HG02943 (cell line): ENCODE data around the gene WDR1.

Experiments
- ATAC-seq: cut with Tn5 transposase; IDR thresholded peaks from one replicate; pipeline ENCODE4 v1.9.1; 2021; ENCODE audit warnings: mild to moderate bottlenecking, low read depth, moderate library complexity; ENCODE audit not compliant: unreplicated experiment

WDR1 gene

DNA sequence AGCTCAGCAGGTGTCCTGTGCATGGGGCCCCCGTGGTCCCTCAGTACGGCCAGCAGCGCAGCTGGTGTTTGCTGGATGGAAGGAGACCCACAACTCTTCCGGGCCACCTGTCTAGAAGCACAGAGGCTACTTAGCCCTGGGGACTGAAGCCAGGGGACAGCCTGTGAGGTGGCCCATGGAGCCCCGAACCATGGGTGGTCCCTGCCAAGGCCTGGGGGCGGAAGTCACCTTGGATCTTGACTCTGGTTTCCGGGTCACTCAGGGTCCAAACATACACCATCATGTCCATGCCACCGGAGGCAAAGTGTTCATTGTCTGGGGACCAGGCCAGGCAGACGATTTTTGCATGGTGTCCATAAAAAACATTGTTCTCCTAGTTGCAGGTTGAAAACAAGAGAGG is 39.5 kb downstream of the WDR1 start:
- ATAC-seq = no peak

DNA sequence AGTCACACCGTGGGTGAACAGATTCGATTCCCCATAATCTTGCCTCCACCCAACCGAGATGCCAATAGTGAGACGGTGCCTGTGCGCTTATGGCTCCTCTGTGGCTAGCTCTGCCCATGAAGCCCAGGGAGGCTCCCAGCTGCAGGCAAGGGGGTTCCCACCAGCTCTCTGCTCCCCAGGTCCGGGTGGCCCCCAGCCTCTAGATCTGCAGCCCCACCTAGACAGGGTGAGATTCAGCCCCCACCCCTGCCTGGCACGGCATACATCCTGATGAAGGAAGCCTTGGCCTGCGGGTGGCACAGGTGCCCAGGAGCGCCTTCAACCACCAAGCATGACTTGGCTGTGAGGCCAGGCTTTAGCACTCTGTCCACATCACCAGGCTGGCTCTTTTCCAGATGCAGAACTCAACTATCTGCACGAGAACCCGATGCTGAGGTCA is 40.6 kb downstream of the WDR1 start:
- ATAC-seq = no peak

DNA sequence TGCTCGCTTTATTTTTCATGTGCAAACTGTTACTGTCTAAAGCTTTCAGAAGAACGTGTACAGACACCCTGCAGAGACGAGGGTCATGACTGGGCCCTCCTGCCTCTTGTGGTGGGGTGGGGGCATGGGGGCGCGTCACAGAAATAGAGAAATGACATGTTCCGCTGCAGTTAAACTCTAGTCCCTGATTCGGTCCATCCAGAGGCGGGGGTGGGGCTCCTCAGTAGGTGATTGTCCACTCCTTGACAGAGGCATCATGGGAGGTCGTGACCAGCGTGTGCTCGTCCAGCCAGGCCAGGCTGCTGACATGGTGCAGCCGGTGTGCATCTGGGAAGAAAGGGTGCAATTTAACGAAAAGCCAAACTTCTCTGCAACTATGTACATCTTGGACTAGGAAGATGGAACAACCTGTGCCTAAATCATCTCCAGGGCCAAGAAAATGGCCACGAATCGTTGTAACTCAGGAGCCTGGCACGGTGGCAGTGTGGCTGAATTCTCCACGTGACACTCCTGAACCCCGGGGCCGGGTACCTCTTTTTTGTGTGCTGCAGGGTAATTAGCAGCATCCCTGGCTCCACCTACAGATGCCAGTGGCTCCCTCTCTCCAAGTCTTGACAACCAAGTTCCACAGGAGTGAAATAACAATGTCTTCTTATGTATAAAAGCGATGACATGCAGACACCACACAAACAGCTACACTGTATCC is 41.3 kb downstream of the WDR1 start:
- no peak for ATAC-seq

DNA sequence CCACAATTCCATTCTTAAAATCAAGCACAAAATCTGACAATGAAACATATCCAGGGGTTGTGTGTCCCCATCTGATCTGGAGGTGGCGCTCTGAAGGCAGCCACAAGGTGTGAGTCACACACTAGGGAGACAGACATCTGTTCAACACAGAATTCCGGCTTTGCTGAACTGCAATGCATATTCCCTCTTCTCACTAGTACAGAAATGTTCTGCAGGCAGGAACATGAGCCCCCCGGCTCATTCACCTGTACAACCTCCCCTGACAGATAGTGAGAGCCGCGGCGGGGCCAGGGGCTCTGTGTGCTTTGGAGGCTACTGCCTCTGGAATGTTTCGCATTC is 41.9 kb downstream of the WDR1 start:
- ATAC-seq = no peak

DNA sequence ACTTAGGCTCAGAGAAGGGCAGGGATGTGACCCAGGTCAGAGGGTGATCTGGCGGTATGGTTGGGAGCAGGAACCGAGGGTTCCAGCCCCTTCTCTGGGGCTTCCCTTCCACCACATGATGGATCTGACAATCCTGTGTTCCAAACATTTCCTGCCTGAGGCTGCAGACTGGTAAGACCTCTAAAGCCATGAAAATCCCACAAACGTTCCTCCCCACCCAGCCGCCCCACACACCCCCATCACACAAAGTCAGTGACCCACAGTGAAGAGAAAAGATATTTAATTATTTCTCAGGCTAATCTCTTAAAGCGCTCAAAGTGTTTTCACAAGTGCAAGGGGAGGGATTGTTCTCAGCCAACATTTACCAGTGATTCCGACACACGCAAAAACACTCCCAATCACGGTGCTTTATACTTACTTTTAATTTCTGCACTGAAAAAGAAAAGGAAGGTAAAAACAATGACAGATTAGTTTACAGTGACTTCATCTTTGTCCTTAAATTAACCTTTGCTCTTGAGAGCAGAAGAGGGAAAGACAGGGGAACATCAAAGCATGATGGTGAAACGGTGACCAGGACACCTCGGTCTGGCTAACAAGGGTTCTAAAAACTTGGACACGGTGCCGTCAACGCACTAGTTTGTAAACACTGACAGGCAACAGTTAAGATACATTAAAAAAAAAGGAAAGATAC is 42.4 kb downstream of the WDR1 start:
- ATAC-seq = no peak

DNA sequence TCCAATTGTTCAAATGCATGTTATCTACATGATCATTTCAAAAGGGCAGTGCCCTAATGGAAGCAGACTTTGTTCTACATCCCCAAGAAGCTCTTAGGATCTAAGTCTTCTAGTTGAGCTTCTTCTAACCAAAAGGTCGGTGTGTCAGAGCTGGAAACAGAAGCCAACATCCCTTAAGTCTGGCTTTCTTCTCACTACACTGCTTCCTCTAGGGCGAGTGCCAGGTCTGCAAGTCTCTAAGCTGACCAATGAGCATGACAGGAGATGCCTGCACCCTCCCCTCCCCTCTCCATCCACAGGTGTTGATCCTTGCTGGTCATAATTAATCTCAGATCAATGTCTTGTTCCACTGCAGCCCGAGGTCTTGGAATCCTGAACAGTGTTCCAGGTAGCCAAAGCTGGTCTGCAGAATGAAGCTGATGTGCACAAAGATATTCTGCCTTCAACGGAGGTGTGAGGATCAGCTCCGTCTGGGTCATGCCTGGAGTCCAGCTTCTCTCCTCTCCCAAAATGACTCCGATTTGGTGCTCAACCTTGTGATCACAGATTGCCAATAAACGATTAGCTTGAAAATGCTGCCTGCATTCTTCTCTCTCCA is 44.1 kb downstream of the WDR1 start:
- ATAC-seq = no peak

DNA sequence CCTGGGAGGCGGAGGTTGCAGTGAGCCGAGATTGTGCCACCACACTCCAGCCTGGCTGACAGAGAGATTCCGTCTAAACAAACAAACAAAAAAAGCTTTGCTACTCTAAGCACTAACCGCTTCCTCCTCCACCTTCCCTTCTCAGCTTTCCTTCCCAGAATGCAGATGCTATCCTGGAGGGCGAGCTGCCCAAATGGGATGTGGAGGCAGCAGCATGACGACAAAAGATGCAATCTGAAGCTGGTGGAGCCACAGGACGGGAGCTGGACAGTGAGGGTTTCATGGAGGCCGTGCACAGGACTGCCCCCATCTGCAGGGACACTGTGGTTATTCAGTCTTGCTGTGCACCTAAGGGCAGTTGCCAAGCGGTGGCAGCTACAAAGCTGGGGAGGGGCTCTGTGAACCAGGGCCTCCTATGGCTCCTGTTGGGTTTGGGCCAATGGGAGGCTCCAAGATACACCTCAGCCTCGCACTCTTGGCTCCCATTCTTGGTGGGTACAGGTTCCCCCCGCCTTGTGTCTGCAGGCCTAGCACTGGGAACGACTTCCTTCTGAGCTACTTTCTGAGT is 47.4 kb downstream of the WDR1 start:
- ATAC-seq = no peak

DNA sequence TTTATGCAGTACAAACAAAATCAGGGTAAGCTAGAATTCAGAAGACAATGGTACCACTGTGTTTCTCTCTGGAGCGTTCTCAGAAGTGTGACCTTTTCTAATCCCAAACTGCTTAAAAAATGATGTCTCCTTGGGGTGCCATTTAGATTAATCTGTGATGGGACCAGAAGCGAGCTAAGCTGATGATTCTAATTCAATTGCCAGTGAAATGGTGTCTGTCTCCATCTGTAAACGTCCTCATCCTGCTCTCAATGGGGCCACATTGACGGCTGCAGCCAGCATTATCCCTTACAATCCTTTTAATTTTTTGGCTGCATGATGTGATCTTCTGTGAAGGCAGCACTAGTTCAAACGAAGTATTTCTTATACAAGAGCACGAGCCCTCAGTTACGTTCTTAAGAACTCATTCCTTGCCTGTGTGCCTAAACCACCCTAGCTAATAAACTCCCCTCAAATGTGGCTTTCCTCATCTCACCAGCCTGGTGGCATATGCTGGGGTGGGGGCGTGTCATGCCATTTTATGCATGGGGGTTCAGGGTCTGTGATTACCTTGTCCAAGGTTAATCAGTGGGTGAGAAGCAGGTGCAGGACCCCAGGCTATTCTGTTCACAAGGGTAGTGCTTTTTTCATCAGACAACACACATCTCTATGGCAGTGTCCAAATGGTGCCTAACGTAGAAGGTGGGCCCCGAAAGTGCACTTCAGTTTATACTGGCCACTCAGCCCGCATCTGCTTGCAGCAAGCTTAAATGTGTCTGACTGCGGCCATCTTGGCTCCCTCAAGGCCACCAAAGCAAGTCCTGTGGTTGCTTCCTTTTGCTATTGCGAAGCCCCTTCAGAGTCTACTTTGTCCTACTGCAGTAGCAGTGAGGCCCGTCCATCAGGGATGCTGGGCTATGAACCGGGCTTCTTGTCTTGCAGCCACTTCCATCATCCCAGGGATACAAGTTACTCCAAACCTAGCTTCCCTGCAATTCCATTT is 49.6 kb downstream of the WDR1 start:
- no peak for ATAC-seq

DNA sequence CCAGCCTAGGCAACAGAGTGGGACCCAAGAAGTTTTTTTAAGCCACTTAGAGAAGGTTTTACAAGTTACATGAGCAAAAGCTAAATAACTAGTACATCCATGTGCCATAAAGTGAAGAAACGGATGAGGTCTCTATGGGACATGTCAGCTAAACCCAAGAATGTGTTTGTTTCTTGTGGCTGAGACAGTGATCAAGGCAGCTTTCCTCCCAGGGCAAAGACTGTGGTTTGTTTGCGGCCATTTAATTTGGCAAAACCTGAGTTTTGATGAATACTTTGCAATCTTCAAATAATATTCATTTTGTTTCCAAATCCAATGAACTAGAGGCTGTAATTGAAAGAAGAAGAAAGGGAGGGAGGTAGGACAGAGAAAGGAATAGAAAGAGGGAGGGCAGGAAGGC is 50.4 kb downstream of the WDR1 start:
- ATAC-seq = no peak

DNA sequence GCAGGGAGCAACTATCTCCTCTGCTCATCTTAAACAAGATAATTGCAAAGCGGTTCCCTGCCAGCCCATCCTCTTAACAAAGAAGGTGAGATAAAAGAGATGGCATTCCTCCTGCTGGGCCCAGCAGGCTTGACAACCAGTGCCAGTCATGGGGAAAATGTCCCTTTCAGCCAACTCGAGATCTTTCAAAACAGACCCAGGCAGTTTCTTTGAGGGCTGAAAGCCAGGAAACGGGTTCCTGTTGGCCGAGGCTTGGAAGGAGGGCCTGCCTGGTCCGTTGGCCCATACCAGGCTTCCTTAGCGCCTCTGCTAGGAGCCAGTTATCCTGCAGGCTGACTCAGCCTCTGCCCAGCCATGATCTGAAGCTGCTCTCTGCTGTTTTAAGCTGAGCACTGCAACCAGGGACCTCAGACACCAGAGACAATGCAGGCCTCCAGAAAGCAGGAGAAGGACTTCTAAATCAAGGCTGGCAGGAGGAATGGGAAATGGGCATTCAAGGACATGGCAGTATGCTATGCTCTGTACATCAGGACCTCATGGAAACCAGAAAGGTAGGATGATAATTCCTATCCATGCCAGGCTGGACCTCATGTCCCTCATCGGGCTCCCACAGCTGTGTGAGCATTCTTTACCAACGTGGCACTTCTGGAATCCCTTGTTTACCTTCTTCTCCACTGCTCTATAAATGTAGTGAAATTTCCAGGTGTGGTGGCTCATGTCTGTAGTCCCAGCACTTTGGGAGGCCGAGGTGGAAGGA is 52.9 kb downstream of the WDR1 start:
- no peak for ATAC-seq

DNA sequence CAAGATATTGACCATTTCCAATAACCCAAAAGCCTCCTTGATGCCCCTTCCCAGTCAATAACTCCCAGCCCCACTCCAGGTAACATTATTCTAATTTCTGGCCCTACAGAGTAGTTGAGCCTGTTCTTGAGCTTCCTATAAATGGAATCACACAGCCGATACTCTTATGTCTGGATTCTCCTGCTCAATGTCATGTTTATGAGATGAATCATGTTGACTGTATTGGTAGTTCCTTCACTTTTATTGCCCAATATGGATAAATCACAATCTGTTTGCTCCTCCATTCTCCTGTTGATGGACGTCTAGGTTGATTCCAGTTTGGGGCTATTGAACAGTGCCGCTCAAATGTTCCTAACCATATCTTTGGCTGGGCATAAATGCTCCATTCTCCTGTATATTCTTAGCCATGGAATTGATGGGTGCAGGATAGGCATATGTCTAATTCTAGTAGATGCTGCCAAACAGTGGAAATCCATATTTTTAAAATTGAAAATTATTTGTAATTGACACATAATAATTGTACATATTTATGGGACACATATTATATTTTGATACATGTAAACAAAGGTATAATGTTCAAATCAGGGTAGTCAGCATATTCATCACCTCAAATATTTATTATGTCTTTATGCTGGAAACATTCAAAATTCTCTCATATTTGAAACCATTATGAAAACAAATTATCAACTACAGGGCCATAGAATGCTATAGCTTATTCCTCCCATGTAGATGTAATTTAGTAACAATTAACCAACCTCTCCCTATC is 54.8 kb downstream of the WDR1 start:
- no peak for ATAC-seq

DNA sequence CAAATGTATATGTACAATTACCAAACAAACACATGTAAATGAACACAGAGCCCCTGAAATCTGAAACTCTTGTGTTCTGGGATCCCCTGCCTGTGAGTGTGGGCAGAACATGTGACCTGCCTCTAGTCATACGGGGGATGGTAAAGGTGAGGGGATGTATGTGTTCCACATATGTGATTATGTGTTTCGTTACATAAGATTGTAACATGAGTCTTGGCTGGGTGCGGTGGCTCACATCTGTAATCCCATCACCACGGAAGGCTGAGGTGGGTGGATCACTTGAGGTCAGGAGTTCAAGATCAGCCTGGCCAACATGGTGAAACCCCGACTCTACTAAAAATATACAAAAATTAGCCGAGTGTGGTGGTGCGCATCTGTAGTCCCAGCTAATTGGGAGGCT is 58.2 kb downstream of the WDR1 start:
- ATAC-seq = no peak

DNA sequence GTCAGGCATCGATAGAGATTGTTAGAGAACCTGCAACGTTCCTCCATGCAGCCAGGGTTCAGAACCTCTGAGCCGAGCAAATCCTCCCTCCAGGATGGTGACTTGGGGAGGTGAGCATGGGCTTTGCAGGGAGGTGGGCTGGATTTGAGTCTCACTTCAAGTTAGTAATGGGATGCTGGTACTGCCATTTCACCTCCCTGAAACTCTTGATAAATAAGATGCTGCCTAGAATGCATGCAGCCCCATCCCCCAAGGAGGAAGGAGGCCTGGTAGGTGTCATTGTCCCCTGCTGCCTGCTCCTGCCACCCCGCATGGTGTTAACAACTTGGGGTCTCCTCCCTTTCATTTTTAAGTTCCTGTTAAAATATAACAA is 59.6 kb downstream of the WDR1 start:
- ATAC-seq = no peak

DNA sequence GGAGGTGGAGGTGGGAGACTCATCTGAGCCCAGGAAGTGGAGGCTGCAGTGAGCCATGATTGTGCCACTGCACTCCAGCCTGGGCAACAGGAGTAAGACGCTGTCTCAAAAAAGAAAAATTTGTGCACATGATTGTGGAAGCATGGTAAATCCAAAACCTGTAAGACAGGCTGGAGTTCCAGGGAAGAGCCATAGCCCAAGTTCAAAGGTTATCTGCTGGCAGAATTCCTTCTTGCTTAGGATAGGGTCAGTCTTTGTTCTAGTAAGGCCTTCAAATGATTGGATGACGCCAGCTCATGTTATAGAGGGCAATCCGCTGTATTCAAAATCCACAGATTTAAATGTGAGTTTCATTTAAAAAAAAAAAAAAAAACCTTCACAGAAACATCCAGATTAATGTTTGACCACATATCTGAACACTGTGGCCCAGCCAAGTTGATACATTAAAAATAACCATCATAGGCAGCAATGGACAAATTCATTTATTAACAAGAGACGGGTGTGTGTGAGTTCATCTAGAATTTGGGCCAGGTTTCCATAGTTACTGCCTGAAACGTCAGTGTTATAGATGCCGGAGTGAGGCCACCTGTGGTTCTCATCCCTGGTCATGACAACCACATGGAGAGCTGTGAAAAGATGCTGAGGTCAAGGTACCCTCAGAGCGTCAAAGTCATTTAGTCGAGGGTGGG is 60.1 kb downstream of the WDR1 start:
- no peak for ATAC-seq

DNA sequence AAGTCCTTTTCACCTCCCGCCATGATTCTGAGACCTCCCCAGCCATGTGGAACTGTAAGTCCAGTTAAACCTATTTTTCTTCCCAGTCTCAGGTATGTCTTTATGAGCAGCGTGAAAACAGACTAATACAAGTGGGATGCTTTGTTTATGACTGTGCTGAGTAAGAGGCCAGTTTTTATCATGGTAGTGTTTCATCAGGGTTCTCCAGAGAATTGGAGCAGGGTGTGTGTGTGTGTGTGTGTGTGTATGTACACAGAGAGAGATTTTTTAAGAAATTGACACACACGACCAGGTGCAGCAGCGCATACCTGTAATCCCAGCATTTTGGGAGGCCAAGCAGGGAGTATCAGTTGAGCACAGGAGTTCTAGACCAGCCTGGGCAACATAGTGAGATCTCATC is 60.7 kb downstream of the WDR1 start:
- ATAC-seq = no peak

DNA sequence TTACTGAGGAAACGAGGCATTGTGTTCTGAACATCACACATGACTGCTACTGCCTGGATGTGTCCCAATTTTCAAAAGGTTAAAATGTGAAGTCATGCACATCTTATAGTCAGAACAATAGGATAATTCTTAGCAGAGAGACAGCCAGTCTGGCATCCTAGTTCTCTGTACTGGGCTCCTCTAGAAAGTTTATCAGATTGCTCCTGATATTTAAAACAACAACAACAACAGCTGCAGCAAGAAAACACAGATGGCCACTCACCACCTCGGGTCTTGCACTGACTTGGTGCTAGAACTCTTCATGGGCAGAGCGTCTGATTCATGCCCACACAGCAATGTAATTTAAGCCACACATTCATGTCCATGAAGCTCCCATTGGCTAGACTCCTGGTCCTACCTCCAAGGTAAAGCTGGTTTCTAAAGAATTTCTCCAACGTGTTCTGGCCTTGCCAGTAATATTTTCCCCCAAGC is 62.0 kb downstream of the WDR1 start:
- ATAC-seq = no peak

DNA sequence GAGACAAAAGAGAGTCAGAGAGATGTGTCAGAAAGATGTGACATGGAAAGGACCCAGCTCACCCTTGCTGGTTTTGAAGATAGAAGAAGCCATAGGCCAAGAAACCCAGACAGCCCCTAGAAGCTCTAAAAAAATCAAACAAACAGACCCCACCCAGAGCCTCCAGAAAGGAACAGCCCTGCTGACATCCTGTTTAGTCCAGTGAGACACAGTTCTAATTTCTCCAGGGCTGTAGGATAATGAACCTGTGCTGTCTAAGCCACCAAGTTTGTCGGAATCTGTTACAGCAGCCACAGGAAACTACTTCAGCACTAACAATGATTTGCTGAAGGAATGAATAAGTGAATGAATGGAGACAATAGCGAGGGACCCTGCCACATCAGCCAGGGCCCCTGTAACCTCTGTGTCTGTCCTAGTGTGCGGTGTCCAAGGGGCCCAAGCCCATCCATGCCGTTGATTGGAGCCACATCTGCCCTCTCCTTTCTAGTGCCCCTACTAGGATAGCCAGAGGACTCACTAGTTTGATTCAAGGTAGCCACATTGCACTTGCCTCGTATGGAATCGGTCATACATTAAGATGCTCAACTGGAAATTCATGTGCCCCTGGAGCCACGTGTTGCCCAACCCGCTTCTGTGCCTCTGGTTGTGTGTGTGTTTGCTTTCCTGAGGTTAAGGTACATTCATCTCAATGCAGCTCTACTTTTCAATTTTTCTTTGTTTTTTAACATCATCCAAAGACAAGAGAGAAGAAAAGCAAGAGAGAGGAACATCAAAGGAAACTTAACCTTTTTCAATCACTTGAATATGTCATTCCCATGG is 62.8 kb downstream of the WDR1 start:
- no peak for ATAC-seq
